SJSA1 (cell line): ENCODE data around the gene FRMPD2. TPM values are rescaled to one million over a fixed set of nuclear protein-coding genes. Genes with fewer than 3 reads are reported as not detected.

Experiments
- DNase-seq, 2 experiments: peaks; one replicate each; pipeline ENCODE4 v3.0.0-alpha.2; 2015 to 2020; ENCODE audit warnings: low spot score in 2 of 2, low read depth in 1 of 2
- H3K27ac ChIP-seq: fragments of 250-450 bp; sonication (Bioruptor Pico); 2 replicates; pipeline ENCODE4 v1.5.1; 2020; ENCODE audit warnings: mild to moderate bottlenecking, moderate library complexity
- H3K27me3 ChIP-seq: fragments of 250-450 bp; sonication (Bioruptor Pico); replicated peaks from 2 replicates; pipeline ENCODE4 v1.5.1; 2020; ENCODE audit warnings: mild to moderate bottlenecking, moderate library complexity
- H3K36me3 ChIP-seq: fragments of 250-450 bp; sonication (Bioruptor Pico); 2 replicates; pipeline ENCODE4 v1.5.1; 2020; ENCODE audit warnings: mild to moderate bottlenecking
- H3K4me1 ChIP-seq: fragments of 250-450 bp; sonication (Bioruptor Pico); replicated peaks from 2 replicates; pipeline ENCODE4 v1.6.1; 2021; ENCODE audit warnings: mild to moderate bottlenecking
- H3K4me3 ChIP-seq: fragments of 250-450 bp; sonication (Bioruptor Pico); 2 replicates; pipeline ENCODE4 v1.5.1; 2020; ENCODE audit warnings: mild to moderate bottlenecking
- H3K9me3 ChIP-seq: fragments of 250-450 bp; sonication (Bioruptor Pico); replicated peaks from 2 replicates; pipeline ENCODE4 v1.5.1; 2020; ENCODE audit warnings: mild to moderate bottlenecking
- total RNA-seq: library from RNA; depleted of rRNA; stranded (reverse); fragments of >200 nt; shearing (Covaris generic); gene quantifications from 2 replicates; pipeline ENCODE4 v1.2.3, GENCODE V29; 2014

The FRMPD2 gene
- total RNA-seq, 1 experiment from 2014 or later = 0.03 TPM

DNA sequence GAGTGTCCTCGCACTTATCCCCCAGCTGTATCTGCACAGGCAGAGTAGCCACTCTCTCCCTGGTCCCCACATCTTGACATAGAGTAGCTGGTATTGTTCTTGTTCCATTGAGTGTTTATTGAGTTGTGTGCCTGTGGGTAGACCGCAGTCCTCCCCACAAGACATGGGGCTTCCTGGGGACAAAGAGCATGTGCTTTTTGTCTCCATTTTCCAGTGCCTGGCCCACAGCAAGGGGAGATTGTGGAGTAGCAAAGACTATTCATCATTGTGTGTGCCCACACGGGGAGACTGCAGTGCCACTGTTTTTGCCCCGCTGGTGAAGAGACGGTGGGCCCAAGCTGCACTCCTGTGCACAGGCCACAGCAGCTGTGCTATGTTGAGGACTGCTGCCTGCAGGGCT, 63.5 kb downstream of the FRMPD2 start:
- no peaks in the 10 kb centered on the region for H3K9me3 ChIP-seq
- no peaks in the 10 kb centered on the region for H3K4me1 ChIP-seq
- no peak overlapping the region for H3K4me3 ChIP-seq
- no peak overlapping the region for H3K27ac ChIP-seq
- no peak for DNase-seq
- H3K27me3 ChIP-seq = peaks cover 6% of the 10 kb centered on the region; the same call in 1 of the 2 replicates
- no peaks in the 10 kb centered on the region for H3K36me3 ChIP-seq

DNA sequence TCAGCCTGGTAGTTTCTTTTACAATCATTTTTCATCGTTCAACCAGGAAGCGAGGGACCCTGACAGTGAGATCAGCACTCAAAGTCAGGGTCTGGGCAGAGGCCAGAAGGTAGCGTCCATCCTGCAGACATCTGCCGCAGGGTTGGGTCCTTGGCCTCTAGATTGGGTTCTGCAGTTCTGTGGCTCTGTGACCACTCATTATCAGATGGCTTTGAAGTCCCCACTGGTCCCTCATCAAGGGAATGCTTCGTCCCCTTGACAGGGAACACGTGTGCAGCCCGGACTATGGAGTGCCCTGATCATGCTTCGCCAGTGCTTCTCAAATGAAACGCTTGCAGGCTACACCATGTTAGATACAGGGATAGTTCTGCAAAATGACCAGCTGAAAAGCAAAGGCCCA, 64.1 kb downstream of the FRMPD2 start:
- no peaks in the 10 kb centered on the region for H3K36me3 ChIP-seq
- H3K4me1 ChIP-seq = no peaks in the 10 kb centered on the region
- no peaks in the 10 kb centered on the region for H3K9me3 ChIP-seq
- H3K27me3 ChIP-seq = peaks cover 6% of the 10 kb centered on the region; the same call in 1 of the 2 replicates
- no peak overlapping the region for H3K27ac ChIP-seq
- DNase-seq = no peak
- no peak overlapping the region for H3K4me3 ChIP-seq

DNA sequence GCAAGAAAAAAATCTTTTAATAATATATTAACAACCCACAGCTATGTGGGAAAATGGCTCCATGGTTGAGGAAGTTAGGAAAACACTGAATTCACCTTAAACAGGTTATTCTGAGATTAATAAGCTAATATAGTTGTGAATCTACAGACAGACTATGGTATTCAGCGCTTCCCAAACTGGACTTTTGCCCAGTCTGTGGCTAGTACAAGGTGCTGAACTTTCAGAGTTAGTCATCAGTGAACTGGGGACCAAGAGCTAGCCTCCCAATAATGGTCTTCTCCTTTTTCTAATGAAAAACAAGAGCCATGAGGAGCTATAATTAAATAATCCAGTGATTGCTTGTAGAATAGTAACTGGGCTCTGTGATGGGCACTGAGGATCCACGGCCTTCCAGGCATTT, 65.3 kb downstream of the FRMPD2 start:
- no peak for DNase-seq

DNA sequence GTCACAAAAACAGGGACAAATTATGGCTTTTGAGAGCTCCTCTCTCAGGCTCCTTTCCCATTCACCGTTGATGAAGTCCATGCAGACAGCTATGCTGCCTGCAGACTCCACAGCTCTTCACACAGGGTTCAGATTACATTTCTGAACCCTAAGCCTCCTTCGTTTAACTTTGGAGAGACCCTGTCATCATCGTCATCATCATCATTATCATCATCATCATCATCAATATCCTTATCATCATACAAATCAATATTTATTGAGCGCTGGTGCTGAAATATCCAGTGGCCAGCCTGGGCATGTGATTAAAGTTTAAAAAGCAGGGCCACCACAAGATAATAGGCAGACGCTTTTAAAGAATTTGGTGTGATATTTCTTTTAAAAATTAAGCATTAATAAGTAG, 66.6 kb downstream of the FRMPD2 start:
- H3K9me3 ChIP-seq = no peaks in the 10 kb centered on the region
- no peaks in the 10 kb centered on the region for H3K4me1 ChIP-seq
- no peak overlapping the region for H3K27ac ChIP-seq
- H3K27me3 ChIP-seq = 0 out of 2 replicates have a peak, but pooled peaks cover 6% of the 10 kb centered on the region
- no peaks in the 10 kb centered on the region for H3K36me3 ChIP-seq
- DNase-seq = no peak
- H3K4me3 ChIP-seq = no peak overlapping the region

More for the DNA sequence above, 65.3 kb downstream of the FRMPD2 start:
- Histone ChIP-seq H3K9me3 (no peaks in the 10 kb centered on the region), H3K4me3 (no peak overlapping the region), H3K4me1 (no peaks in the 10 kb centered on the region), H3K27me3 (peaks cover 6% of the 10 kb centered on the region; the same call in 1 of the 2 replicates), H3K27ac (no peak overlapping the region), H3K36me3 (no peaks in the 10 kb centered on the region)

DNA sequence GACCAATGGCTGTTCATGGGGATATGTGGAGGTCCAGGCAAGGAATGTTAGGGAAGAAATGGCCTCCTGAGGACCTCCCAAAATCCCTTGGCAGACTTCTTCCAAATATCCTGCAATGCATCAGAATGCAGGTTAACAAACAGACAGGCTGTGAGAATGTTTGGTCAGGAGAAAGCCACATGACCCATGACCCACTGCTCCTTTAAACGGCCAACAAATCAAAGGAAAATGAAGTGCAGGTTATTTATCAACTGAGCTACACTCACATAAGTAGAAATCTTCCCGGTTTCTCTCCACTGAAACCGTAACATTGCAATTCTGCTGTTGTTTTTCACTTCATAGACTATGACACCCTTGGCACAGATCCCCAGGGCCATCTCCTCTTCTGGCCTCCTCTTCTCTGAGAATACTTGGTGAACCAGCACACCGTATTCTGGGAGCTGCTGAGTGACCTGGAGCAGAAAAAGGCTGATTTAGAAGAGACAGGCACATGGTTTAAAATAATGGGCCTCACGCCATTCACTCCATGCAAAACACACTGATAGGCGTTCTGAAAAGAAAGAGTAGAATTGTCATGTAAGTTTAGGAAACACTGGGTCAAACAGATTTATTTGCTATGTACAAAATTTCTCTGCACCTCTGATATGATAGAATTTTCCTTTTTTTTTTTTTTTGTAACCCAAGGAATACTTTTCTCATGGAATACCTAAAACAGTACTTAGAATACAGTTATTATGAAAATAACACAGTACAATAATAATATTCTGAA, 67.8 kb downstream of the FRMPD2 start:
- H3K27me3 ChIP-seq = peaks cover 6% of the 10 kb centered on the region; the same call in 1 of the 2 replicates
- DNase-seq = no peak
- no peak overlapping the region for H3K4me3 ChIP-seq
- H3K9me3 ChIP-seq = no peaks in the 10 kb centered on the region
- H3K36me3 ChIP-seq = no peaks in the 10 kb centered on the region
- no peaks in the 10 kb centered on the region for H3K4me1 ChIP-seq
- H3K27ac ChIP-seq = no peak overlapping the region

DNA sequence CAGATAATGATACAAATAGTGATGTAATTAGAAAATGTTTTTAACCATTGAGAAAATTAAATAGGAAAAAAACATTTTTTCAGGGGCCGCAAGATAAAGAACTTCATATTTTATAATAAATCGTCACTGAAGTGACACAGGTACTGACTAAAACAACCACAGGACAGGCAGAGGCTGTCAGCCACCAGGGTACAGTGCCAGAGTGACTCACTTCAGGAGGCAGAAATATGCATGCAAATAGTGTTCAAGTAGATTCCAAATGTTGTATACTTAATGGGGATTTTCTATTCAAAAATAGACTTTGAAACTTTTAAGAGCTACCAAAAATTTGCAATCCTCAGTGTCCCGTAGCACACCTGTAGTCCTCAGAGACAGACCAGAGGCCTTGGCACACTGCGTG, 68.6 kb downstream of the FRMPD2 start:
- Histone ChIP-seq H3K9me3 (no peaks in the 10 kb centered on the region), H3K27ac (no peak overlapping the region), H3K27me3 (peaks cover 6% of the 10 kb centered on the region; the same call in 1 of the 2 replicates), H3K36me3 (no peaks in the 10 kb centered on the region), H3K4me1 (no peaks in the 10 kb centered on the region), H3K4me3 (no peak overlapping the region)
- no peak for DNase-seq

DNA sequence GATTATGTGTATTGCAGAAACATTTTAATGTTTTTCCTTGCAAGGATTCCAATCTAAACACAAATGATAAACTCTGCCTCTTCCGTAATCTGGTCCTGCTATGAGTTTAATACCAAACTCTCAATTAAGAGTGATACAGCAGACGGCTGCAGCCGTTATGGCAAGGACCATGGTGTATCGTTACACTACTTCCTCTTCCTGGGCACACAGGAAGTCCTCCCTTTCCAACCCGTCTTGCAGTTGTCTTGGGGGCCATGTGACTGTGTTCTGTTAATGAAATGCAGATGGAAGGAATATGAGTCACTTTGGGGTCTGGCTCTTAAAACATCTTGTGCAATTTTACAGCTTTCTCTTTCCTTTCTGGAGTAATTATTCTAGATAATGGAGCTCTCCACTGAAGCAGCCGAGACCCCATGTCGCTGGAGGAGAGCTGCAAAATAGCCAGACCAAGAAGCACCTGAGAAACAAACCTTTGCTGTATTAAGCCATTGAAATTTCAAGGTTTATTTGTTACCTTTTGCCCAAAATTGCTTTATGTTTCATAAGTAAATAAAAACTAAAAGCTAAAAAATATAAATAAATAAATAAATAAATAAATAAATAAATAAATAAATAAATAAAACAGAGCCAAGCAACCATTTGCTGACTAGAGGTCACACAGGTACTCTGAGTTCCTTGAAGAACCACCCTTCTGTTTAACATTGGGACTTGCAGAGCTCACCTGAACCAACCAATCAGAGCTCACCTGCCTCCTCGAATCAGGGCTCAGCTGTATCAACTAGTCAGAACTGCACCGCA, 74.7 kb downstream of the FRMPD2 start:
- Histone ChIP-seq H3K27ac (no peak overlapping the region), H3K36me3 (no peaks in the 10 kb centered on the region), H3K4me3 (no peak overlapping the region), H3K27me3 (no peaks in the 10 kb centered on the region; the same call in 1 of the 2 replicates), H3K9me3 (no peaks in the 10 kb centered on the region), H3K4me1 (no peaks in the 10 kb centered on the region)
- peak in 1 of 2 experiments; percentile 21 for DNase-seq

DNA sequence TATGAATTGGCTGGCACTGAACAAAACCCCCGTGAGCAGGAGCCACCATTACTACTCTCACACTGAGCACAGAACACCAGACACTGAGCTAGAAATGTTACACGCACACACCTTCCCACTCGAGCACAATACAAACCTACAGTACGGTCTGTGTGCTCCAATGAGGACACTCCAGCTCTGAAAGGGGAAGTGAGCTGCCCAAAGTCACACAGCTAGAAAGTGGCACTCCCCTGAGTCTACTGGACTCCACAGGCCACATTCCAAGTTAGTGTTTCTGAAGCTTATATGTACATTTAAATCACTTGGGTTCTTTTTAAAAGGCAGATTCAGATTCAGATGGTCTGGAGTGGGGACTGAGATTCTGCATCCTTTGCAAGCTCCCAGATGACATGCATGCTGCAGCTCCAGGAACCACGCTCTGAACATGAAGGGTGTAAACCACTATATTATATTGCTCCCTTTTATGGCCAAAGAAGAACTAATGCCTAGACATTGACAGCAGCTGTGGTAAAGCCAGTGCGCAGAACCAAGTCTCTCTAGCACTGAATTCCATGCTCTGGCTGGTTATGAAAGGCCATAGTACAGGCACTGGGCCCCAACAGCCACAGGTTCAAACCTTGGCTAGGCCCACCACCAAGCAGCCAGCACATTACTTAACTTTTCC, 77.1 kb downstream of the FRMPD2 start:
- DNase-seq = no peak
- Histone ChIP-seq H3K4me1 (no peaks in the 10 kb centered on the region), H3K27me3 (peaks cover 3% of the 10 kb centered on the region; the same call in 1 of the 2 replicates), H3K4me3 (no peak overlapping the region), H3K27ac (no peak overlapping the region), H3K9me3 (no peaks in the 10 kb centered on the region), H3K36me3 (no peaks in the 10 kb centered on the region)

DNA sequence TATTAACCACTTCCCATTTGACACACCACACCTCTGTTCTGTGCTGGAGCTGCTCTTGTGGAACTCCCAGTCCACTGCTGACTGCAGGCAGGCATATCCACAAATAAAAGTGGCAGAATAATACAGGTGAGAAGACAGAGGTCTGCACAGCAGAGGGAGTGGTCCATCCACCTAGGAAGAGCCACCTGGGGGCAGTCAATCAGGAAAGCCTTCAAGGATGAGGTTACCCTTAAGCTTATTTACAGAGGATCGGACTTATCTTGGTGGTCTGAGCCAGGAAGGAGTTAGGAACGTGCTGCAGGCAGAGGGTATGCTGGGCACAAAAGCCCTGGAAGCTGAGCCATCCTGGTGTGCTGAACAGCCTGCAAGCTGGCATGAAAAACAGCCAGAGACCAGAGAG, 78.7 kb downstream of the FRMPD2 start:
- H3K27ac ChIP-seq = no peak overlapping the region
- DNase-seq = no peak
- no peaks in the 10 kb centered on the region for H3K9me3 ChIP-seq
- no peaks in the 10 kb centered on the region for H3K36me3 ChIP-seq
- H3K4me3 ChIP-seq = no peak overlapping the region
- no peaks in the 10 kb centered on the region for H3K4me1 ChIP-seq
- H3K27me3 ChIP-seq = peaks cover 3% of the 10 kb centered on the region; the same call in 1 of the 2 replicates

DNA sequence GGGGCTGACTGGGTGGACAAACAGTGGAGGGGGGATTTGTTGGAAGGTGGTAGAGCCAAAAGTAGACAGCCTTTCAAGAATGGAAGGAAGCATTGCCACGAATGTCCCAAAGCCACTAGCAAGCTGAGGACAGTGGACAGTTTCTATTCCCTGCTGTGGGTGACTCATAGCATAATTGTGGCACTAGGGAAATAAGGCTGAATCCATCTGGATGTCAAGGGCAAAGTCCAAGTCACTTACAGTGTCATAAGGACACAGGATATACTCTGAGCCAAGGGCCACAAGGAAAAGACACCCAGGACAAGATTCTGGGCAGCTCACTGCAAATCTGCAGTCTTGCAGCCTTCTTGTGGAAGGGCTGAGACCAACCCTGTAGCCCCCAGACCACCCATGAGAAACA, 79.7 kb downstream of the FRMPD2 start:
- no peaks in the 10 kb centered on the region for H3K36me3 ChIP-seq
- no peak overlapping the region for H3K27ac ChIP-seq
- no peak overlapping the region for H3K4me3 ChIP-seq
- no peaks in the 10 kb centered on the region for H3K4me1 ChIP-seq
- peaks cover 3% of the 10 kb centered on the region; the same call in 1 of the 2 replicates for H3K27me3 ChIP-seq
- no peak for DNase-seq
- H3K9me3 ChIP-seq = no peaks in the 10 kb centered on the region

DNA sequence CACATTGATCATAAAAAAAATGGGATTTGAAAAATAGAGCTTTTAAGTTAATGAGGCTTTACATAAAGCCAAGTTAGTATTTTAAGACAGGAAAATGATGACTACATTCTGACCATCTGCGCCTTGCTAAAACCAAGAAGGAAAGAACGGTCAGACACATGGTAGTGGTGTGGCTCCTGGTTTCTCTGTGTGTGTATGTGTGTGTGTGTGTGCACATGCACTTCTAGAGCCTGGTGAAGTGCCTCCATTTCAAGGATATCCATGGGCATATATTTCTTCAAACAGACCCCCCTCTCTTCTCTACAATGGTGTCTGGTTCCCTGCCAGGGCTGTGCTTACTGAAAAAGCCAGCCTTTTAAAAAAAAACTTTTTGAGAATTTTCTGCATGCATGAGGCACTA, 80.9 kb downstream of the FRMPD2 start:
- Histone ChIP-seq H3K27ac (no peak overlapping the region), H3K27me3 (peaks cover 3% of the 10 kb centered on the region; the same call in 1 of the 2 replicates), H3K4me3 (no peak overlapping the region), H3K9me3 (no peaks in the 10 kb centered on the region), H3K36me3 (no peaks in the 10 kb centered on the region), H3K4me1 (no peaks in the 10 kb centered on the region)
- DNase-seq = no peak

DNA sequence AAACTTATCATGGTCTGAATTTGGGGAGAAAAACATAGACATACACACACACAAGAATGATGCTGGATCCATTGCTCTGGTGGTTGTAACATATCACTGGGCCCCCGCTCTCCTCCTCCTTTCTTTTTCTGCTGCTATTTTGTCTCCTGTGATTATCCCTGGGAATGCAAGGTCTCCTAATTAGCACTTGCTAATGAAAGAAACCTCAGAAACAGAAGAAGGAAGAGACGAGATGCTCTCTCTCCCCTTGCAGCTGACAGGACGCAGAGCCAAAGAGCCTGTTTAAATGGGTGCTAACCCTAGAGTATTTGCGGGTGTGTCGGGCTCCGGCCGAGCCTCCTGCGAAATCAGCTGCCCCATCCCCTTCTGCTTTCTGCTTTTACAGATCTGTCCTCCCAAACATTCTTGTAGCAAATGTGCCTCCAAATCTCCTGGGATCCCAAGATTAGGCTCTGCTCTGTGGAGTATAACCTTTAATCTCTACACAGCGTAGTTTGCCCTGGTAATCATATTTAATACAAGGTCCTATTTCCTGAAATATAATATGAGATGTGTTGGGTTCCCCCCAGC, 81.5 kb downstream of the FRMPD2 start:
- Histone ChIP-seq H3K36me3 (no peaks in the 10 kb centered on the region), H3K9me3 (no peaks in the 10 kb centered on the region), H3K4me3 (no peak overlapping the region), H3K27me3 (peaks cover 3% of the 10 kb centered on the region; the same call in 1 of the 2 replicates), H3K4me1 (no peaks in the 10 kb centered on the region), H3K27ac (no peak overlapping the region)
- DNase-seq = no peak

DNA sequence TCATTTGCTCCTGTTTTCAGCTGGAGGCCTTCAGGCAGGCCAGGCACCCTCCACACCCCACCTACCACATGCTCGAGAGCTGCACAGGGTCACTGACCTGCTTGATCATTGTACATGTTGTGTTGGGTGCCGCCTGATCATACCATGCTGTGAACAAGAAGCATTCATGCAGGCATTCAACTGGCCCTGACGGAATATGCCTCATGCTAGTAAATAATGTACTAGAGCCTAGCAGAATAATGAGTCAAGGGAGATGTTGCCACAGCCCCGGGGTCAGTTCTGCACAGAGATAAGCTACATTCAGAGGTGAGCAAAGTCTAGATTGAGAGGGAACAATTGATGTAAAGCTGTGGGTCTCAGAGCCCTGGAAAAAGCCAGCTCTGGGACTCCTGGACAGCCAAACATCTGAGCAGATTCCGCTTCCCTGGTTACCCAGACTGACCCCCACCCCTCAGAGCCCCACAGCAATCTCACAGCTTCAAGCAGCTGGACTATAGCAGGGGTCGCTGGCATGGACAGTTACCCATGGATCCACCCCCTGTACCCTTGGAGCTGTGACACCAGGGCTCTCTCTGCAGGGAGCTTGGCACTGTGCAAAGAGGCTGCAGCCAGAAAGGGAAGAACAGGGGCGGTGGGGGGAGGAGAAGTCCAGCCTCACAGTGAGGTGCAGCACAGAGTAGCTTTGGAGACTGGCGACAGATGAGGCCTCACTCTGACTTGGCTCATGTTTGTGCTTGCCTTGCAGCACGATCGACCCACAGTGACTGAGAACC, 86.6 kb downstream of the FRMPD2 start:
- Histone ChIP-seq H3K9me3 (no peaks in the 10 kb centered on the region), H3K4me1 (no peaks in the 10 kb centered on the region), H3K27ac (no peak overlapping the region), H3K4me3 (no peak overlapping the region), H3K36me3 (no peaks in the 10 kb centered on the region), H3K27me3 (peaks cover 27% of the 10 kb centered on the region)
- no peak for DNase-seq
